Lung (tissue), 12 donors: ENCODE measurements around the gene TEP1. TPM values are rescaled to one million over a fixed set of nuclear protein-coding genes. Genes with fewer than 3 reads are reported as not detected.

Source experiments
- ATAC-seq: fragments of 200-7000 bp; cut with Tn5 transposase; one replicate; pipeline ENCODE4 v1.9.1; 2020; ENCODE audit warnings: moderate number of reproducible peaks; ENCODE audit not compliant: insufficient read depth, low FRiP score
- DNase-seq, 3 donors: peaks; one replicate each; pipeline ENCODE4 v3.0.0-alpha.2; 2013 to 2017
- H3K27ac ChIP-seq, 2 donors: one replicate each; pipeline ENCODE4 v1.5.1; 2013; ENCODE audit warnings: mild to moderate bottlenecking in 2 of 2, moderate library complexity in 2 of 2, control low read depth in 1 of 2, inconsistent platforms in 1 of 2, low read depth in 1 of 2, low read length in 1 of 2
- H3K27me3 ChIP-seq, 3 donors: one replicate each; pipeline ENCODE4 v1.5.1; 2013; ENCODE audit warnings: low read length in 2 of 3; ENCODE audit not compliant: control insufficient read depth in 3 of 3, insufficient read depth in 3 of 3
- H3K36me3 ChIP-seq, 4 donors: one replicate each; pipeline ENCODE4 v1.5.1; 2013; ENCODE audit warnings: low read length in 4 of 4, mild to moderate bottlenecking in 1 of 4, moderate library complexity in 1 of 4; ENCODE audit not compliant: control insufficient read depth in 4 of 4, insufficient read depth in 4 of 4
- H3K4me1 ChIP-seq, 5 donors: one replicate each; pipeline ENCODE4 v1.5.1; 2013; ENCODE audit warnings: low read length in 5 of 5, mild to moderate bottlenecking in 2 of 5, moderate library complexity in 1 of 5; ENCODE audit not compliant: control insufficient read depth in 5 of 5, insufficient read depth in 5 of 5
- H3K4me3 ChIP-seq: one replicate; pipeline ENCODE4 v1.5.1; 2013; ENCODE audit warnings: mild to moderate bottlenecking, control low read depth, moderate library complexity
- H3K9ac ChIP-seq, 2 donors: one replicate each; pipeline ENCODE4 v1.5.1; 2013; ENCODE audit warnings: low read length in 2 of 2, control low read depth in 1 of 2; ENCODE audit not compliant: insufficient read depth in 1 of 2
- H3K9me3 ChIP-seq, 4 donors: one replicate each; pipeline ENCODE4 v1.5.1; 2013; ENCODE audit warnings: low read length in 3 of 4, mild to moderate bottlenecking in 1 of 4, moderate library complexity in 1 of 4; ENCODE audit not compliant: control insufficient read depth in 4 of 4, insufficient read depth in 3 of 4
- CTCF ChIP-seq: IDR thresholded peaks from 2 replicates; pipeline ENCODE4 v1.5.1; 2012; ENCODE audit warnings: mild to moderate bottlenecking; ENCODE audit errors: control extremely low read depth, extremely low read depth
- WGBS, 2 donors: extraction: QIAGEN DNeasy Blood & Tissue Kit; methylation state at CpG; one replicate each; pipeline ENCODE4 v1.1.7; 2013; 5-methylcytosine and 5-hydroxymethylcytosine counted together
- polyA plus RNA-seq, 2 donors: library from polyadenylated mRNA; stranded (reverse); fragments of 200-250 nt; gene quantifications; one replicate each; pipeline ENCODE4 v1.2.1, GENCODE V29; 2013
- total RNA-seq, 2 donors: library from RNA; depleted of rRNA in 1 of 2; stranded (reverse); fragments of >200 nt in 1 of 2; gene quantifications; one replicate each; pipeline ENCODE4 v1.2.1, GENCODE V29; 2014 to 2021
- donor health status: control.
- donor health status: control.
- donor health status: Bipolar disorder and iron deficiency.
- donor health status: healthy.
- donor health status: DM: yes; HTN: yes; CAD: no.

The TEP1 gene
- total and polyA plus RNA-seq, 4 donors = 15.7 to 44.7 (median 22.5) TPM

- no peak for TF ChIP-seq CTCF
- Histone ChIP-seq H3K4me3 (no peak overlapping the region), H3K27ac (no peak overlapping the region), H3K9me3 (no peaks in the 10 kb centered on the region), H3K27me3 (no peaks in the 10 kb centered on the region), H3K36me3 (peaks cover 12 to 88% (median 31%) of the 10 kb centered on the region in 4 donors), H3K4me1 (no peaks in the 10 kb centered on the region), H3K9ac (no peak overlapping the region)
- no peak for ATAC-seq
- WGBS, 2 donors = 84 to 87% methylated on average over 7 of the region's 7 CpGs
- DNase-seq = no peak
These were observed 32.0 kb downstream of the TEP1 start for GRCh38 chr14:20381341-20381740.

DNA sequence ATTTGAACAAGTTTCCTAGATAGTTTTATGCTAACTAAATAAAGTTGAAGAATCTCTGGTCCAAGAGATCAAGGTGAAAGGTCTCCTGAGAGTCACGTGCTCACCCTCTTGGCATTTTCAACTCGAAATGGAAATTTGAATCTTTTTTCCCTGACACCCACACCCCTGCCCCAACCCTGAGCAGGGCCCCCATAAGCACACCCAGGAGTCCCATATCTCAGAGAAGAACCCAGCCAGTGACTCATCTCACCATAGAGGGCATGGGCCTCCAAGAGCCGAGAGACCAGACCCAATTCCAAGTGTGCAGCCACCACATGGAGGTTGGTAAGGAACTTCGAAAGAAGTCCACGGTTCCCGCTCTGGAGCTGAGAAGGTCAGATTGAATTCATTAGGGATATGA lies 32.6 kb downstream of the TEP1 start:
- H3K9me3 ChIP-seq = no peaks in the 10 kb centered on the region
- no peaks in the 10 kb centered on the region for H3K4me1 ChIP-seq
- H3K9ac ChIP-seq = no peak overlapping the region
- no peak overlapping the region for H3K4me3 ChIP-seq
- H3K36me3 ChIP-seq = peaks cover 8 to 88% (median 33%) of the 10 kb centered on the region in 4 donors
- ATAC-seq (no peak), DNase-seq (no peak)
- no peaks in the 10 kb centered on the region for H3K27me3 ChIP-seq
- WGBS, 2 donors = 93 to 96% methylated on average over 6 of the region's 6 CpGs
- no peak overlapping the region for H3K27ac ChIP-seq
- TF ChIP-seq CTCF = no peak

DNA sequence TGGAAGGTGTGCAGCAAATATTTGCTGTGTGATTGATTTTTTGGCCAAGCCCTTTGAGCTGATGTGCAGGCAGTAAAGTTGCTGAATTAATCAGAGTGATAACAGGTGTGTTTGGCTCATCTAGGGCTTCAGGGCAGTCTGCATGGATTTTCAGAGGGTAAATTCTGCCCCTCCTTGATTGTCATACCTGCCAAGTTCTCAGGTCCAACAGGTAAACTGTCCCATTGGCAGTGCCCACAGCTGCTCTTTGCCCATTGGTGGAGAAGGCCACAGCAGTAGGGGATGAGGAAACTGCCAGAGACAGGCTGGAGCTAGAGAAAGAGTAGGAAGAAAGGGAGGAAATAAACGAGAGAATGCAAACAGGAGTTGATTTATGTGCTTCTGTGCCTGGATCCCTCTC lies 33.6 kb downstream of the TEP1 start:
- 68 to 72% methylated on average over 1 of the region's 1 CpG for WGBS, 2 donors
- Histone ChIP-seq H3K36me3 (peaks cover 10 to 87% (median 34%) of the 10 kb centered on the region in 4 donors), H3K4me3 (no peak overlapping the region), H3K4me1 (no peaks in the 10 kb centered on the region), H3K27me3 (no peaks in the 10 kb centered on the region), H3K9ac (no peak overlapping the region), H3K9me3 (no peaks in the 10 kb centered on the region), H3K27ac (no peak overlapping the region)
- ATAC-seq = no peak
- DNase-seq = no peak
- no peak for TF ChIP-seq CTCF

DNA sequence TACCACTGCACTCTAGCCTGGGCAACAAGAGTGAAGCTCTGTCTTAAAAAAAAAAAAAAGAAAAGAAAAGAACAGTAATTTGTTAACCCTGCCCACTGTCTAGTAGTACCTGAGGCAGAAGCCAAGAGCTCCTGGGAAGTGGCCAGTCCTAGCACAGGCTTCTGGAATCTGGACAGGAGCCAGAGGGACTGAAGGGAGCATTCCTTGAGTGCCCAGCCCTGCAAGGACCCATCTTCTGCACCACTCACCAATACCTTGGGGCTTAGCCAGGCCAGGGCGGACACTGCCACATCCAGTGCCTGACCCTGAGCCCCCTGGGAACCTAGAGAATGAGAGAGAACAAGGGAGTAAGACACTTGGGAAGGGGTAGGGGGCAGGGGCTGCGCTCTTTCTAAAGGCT lies 36.1 kb downstream of the TEP1 start:
- no peak for TF ChIP-seq CTCF
- no peak overlapping the region for H3K27ac ChIP-seq
- ATAC-seq (no peak), DNase-seq (no peak)
- WGBS, 2 donors = 94 to 95% methylated on average over 2 of the region's 2 CpGs
- no peak overlapping the region for H3K9ac ChIP-seq
- no peaks in the 10 kb centered on the region for H3K4me1 ChIP-seq
- H3K9me3 ChIP-seq = no peaks in the 10 kb centered on the region
- no peaks in the 10 kb centered on the region for H3K27me3 ChIP-seq
- peaks cover 25 to 81% (median 40%) of the 10 kb centered on the region in 4 donors for H3K36me3 ChIP-seq
- no peak overlapping the region for H3K4me3 ChIP-seq
